Muscle of leg (tissue), 11 donors: ENCODE measurements around the gene ATP9A. TPM values are rescaled to one million over a fixed set of nuclear protein-coding genes. Genes with fewer than 3 reads are reported as not detected.

Source experiments
- DNase-seq: peaks from one replicate; pipeline ENCODE4 v3.0.0; 2013
- H3K27ac ChIP-seq: one replicate; pipeline ENCODE4 v1.5.1; 2013; ENCODE audit warnings: mild to moderate bottlenecking, low read length, control low read depth
- H3K27me3 ChIP-seq: one replicate; pipeline ENCODE4 v1.6.1; 2013; ENCODE audit warnings: low read length; ENCODE audit not compliant: control insufficient read depth, insufficient read depth
- H3K36me3 ChIP-seq: one replicate; pipeline ENCODE4 v1.6.1; 2013; ENCODE audit warnings: low read length; ENCODE audit not compliant: control insufficient read depth, insufficient read depth
- H3K4me1 ChIP-seq: one replicate; pipeline ENCODE4 v1.6.1; 2013; ENCODE audit warnings: low read length; ENCODE audit not compliant: control insufficient read depth, insufficient read depth
- H3K4me3 ChIP-seq: one replicate; pipeline ENCODE4 v1.5.1; 2013; ENCODE audit warnings: low read length, control low read depth
- H3K9me3 ChIP-seq: replicated peaks from 2 replicates; pipeline ENCODE4 v1.6.1; 2013; ENCODE audit warnings: low read depth, low read length; ENCODE audit not compliant: control insufficient read depth
- WGBS: methylation state at CpG from one replicate; pipeline ENCODE4 v1.1.5; 2013; ENCODE audit warnings: missing lambda C conversion rate; ENCODE audit not compliant: insufficient coverage; 5-methylcytosine and 5-hydroxymethylcytosine counted together
- polyA plus RNA-seq, 8 donors: library from polyadenylated mRNA; unstranded; fragments of 120-200 nt; gene quantifications; one replicate each; pipeline versions ENCODE4 v1.2.1 to v1.2.3, GENCODE V29; 2013; ENCODE audit warnings: inconsistent platforms in 1 of 8, low replicate concordance in 1 of 8; ENCODE audit not compliant: insufficient read length in 8 of 8, insufficient read depth in 1 of 8
- total RNA-seq: library from RNA; stranded (reverse); fragments of 120-200 nt; gene quantifications from one replicate; pipeline ENCODE4 v1.2.4, GENCODE V29; 2013

The ATP9A gene
- total and polyA plus RNA-seq, 9 donors: 39.4 to 79.4 (median 49.0) TPM

GRCh38 chr20:51804754-51805153 lies 36.6 kb upstream of the ATP9A start:
- WGBS: 74% methylated on average over 5 of the region's 7 CpGs
- Histone ChIP-seq H3K4me3 (no peak overlapping the region), H3K9me3 (no peaks in the 10 kb centered on the region), H3K36me3 (no peaks in the 10 kb centered on the region), H3K4me1 (peaks cover 27% of the 10 kb centered on the region), H3K27me3 (peaks cover 36% of the 10 kb centered on the region), H3K27ac (no peak overlapping the region)
- DNase-seq: no peak

DNA sequence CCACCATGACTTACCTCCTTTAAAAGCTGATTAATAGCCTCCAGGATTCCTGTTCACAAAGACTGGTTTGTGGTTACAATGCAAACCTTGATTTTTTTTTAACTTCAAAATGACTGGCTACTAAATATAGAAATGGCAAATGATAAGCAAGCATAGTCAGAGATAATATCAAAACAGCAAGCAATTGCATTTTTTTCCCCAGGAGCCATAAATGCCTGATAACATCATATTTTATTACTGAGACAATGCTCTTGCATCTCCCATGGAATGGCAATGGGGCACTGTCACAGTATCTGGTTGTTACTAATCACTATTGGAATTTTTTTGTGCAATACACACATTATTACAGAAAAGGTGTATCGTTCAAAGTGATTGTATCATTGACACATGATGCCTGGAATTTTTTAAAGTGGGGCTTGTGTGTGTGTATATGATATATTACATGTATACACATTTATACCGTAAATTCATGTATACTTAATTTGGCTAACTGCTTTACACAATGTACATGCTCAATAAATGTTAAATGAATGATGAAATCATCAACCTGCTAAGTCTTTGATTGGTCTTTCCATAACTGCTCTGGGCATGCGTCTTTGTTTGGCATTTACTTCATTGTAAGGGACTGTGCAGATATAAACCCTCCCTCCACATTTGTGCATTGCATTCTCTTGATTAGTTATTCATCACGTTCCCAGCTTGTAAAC lies 35.1 kb upstream of the ATP9A start:
- Histone ChIP-seq H3K27ac (no peak overlapping the region), H3K9me3 (no peaks in the 10 kb centered on the region), H3K27me3 (peaks cover 50% of the 10 kb centered on the region), H3K4me3 (no peak overlapping the region), H3K36me3 (no peaks in the 10 kb centered on the region), H3K4me1 (peaks cover 27% of the 10 kb centered on the region)
- no peak for DNase-seq
- WGBS: 50% methylated on average over 1 of the region's 4 CpGs

GRCh38 chr20:51802170-51802751 lies 34.1 kb upstream of the ATP9A start, which contains the start of gene SALL4:
Gene SALL4 (minus strand): TSS chr20:51802521. CDS start chr20:51802408, 113 bp downstream.
- peak; percentile 10 for DNase-seq
- H3K9me3 ChIP-seq: no peaks in the 10 kb centered on the region
- H3K4me1 ChIP-seq: peaks cover 27% of the 10 kb centered on the region
- peak within 1 kb of the TSS; percentile 42 for H3K4me3 ChIP-seq
- 6% methylated on average over 33 of the region's 44 CpGs for WGBS
- H3K27ac ChIP-seq: no peak within 1 kb of the TSS
- peaks cover 54% of the 10 kb centered on the region for H3K27me3 ChIP-seq
- H3K36me3 ChIP-seq: no peaks in the 10 kb centered on the region

- Histone ChIP-seq H3K4me3 (peak overlapping the region; percentile 42), H3K27me3 (peaks cover 55% of the 10 kb centered on the region), H3K4me1 (peaks cover 27% of the 10 kb centered on the region), H3K27ac (no peak overlapping the region), H3K36me3 (no peaks in the 10 kb centered on the region), H3K9me3 (no peaks in the 10 kb centered on the region)
- 0% methylated on average over 7 of the region's 8 CpGs for WGBS
- no peak for DNase-seq
Observed at GRCh38 chr20:51801823-51802123, 33.6 kb upstream of the ATP9A start.

- H3K4me1 ChIP-seq: peaks cover 27% of the 10 kb centered on the region
- DNase-seq: peak; percentile 19
- 0% methylated on average over 36 of the region's 59 CpGs for WGBS
- H3K27me3 ChIP-seq: peaks cover 55% of the 10 kb centered on the region
- peak overlapping the region; percentile 42 for H3K4me3 ChIP-seq
- H3K27ac ChIP-seq: no peak overlapping the region
- H3K36me3 ChIP-seq: no peaks in the 10 kb centered on the region
- no peaks in the 10 kb centered on the region for H3K9me3 ChIP-seq
Observed at GRCh38 chr20:51801122-51801822, 33.1 kb upstream of the ATP9A start.

GRCh38 chr20:51800872-51801121 lies 32.6 kb upstream of the ATP9A start:
- Histone ChIP-seq H3K4me1 (peaks cover 27% of the 10 kb centered on the region), H3K9me3 (no peaks in the 10 kb centered on the region), H3K36me3 (no peaks in the 10 kb centered on the region), H3K27me3 (peaks cover 55% of the 10 kb centered on the region), H3K27ac (no peak overlapping the region), H3K4me3 (peak overlapping the region; percentile 42)
- WGBS: 0% methylated on average over 10 of the region's 18 CpGs
- peak; percentile 35 for DNase-seq

GRCh38 chr20:51800060-51800871 lies 32.1 kb upstream of the ATP9A start:
- Histone ChIP-seq H3K4me1 (peaks cover 27% of the 10 kb centered on the region), H3K4me3 (peak overlapping the region; percentile 42), H3K36me3 (no peaks in the 10 kb centered on the region), H3K27me3 (peaks cover 55% of the 10 kb centered on the region), H3K27ac (no peak overlapping the region), H3K9me3 (no peaks in the 10 kb centered on the region)
- WGBS: 1% methylated on average over 24 of the region's 44 CpGs
- DNase-seq: peak; percentile 63

- 19% methylated on average over 4 of the region's 10 CpGs for WGBS
- no peak overlapping the region for H3K27ac ChIP-seq
- no peak for DNase-seq
- no peak overlapping the region for H3K4me3 ChIP-seq
- H3K4me1 ChIP-seq: peaks cover 27% of the 10 kb centered on the region
- no peaks in the 10 kb centered on the region for H3K9me3 ChIP-seq
- H3K36me3 ChIP-seq: no peaks in the 10 kb centered on the region
- H3K27me3 ChIP-seq: peaks cover 50% of the 10 kb centered on the region
Observed at GRCh38 chr20:51799401-51799860, 31.2 kb upstream of the ATP9A start.

DNA sequence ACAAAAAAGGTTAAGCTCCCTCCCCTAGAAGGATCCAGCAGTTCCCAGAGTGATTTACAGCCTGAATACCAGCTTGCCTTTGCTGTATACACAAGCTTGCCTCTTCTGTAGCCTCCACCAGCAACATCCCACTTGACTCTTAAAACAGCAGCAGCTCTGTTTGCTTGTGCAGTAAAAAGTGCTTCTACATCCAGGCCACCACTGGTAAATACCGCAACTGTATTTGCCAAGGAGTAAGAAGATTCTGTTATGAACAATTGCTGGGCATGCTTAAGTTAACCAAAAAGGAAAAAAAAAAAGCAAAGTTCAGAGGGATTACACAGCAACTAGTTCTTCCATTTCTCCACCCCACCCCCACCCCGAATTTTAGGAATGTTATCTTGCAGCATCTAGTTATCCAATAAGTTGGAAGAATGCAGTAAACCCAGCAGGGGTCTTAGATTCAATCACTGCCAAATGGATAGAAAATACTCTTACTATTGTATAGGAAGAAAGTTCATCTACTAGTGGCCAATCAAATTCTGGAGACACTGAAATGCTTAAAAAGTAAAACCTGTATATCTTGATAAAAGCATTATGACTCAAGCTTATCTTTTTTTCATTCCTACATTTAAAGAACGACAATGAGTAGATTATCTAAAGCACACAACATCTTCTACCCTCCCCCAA lies 29.3 kb upstream of the ATP9A start:
- no peak overlapping the region for H3K4me3 ChIP-seq
- H3K4me1 ChIP-seq: peaks cover 26% of the 10 kb centered on the region
- no peaks in the 10 kb centered on the region for H3K9me3 ChIP-seq
- no peak overlapping the region for H3K27ac ChIP-seq
- H3K27me3 ChIP-seq: peaks cover 46% of the 10 kb centered on the region
- no CpG with 5 or more reads among the region's 3 CpGs for WGBS
- DNase-seq: no peak
- H3K36me3 ChIP-seq: no peaks in the 10 kb centered on the region
